ENCODE measurements around the gene TIRAP. TPM values are rescaled to one million over a fixed set of nuclear protein-coding genes. Genes with fewer than 3 reads are reported as not detected.
"Not testable (repeated sequence)": the region's sequence is repeated elsewhere in the genome, so short reads cannot be mapped to it uniquely, and the experiment has no call there.

Gene TIRAP, protein sequence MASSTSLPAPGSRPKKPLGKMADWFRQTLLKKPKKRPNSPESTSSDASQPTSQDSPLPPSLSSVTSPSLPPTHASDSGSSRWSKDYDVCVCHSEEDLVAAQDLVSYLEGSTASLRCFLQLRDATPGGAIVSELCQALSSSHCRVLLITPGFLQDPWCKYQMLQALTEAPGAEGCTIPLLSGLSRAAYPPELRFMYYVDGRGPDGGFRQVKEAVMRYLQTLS
- total RNA-seq (4.2 and 6.7 TPM in 2 replicates), polyA plus RNA-seq (2.4 and 4.9 TPM in 2 replicates)

DNA sequence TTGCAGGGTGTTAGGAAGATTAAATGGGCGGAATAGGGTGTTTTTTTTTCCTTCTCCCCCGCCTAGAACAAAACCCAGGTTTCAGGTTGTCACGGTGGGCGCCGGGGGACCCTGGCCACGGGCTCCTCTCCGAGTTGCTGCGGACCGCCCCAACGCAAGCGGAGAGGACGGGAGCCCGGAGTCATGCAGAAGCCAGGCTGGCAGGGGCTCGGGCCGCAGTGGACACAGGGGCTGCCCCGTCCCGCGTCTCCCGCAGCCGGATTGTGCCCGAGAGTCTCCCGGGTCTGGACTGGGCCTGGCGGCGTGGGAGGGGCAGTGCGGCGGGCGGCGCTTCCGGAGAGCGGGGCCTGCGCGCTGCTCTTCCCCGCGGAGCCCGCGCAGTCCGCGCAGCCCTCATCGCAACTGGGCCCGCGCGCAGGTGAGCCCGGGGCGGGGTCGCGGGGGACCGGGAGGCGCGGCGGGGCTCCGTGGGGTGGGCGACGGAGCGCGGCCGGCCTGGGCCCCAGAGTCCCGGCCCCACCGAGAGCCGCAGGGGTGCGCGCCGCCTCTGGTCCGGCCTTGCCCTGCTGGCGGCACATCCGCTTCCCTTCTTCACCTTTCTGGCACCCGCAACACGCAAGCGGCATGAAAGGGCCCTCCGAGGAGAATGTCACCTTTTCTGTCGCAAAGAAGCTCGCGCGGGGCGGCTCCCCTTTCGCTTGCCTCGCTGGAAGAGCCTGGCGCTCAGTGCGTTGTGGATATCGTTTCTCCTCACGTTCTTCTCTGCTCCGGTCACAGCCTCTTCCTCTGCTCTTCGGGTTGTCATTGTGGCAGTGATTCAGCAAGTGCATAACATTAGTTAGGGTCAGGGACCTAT, at the start of gene TIRAP:
TSS of gene TIRAP (plus strand) at position 358 of the 856 bp plus-strand sequence. CDS start 7,802 bp downstream, outside the sequence.
- no peak for TF ChIP-seq CTCF (IDR thresholded peaks at IDR 0.05; ENCODE audit: low read depth, low read length)
- H3K9me3 ChIP-seq (ENCODE audit: low read depth), result no peaks in the 10 kb centered on the region
- peaks cover 20% of the 10 kb centered on the region for H3K4me1 ChIP-seq (ENCODE audit: low read depth)
- H3K4me3 ChIP-seq, result peak within 1 kb of the TSS; percentile 46
- DNase-seq (ENCODE audit: low read depth in 1 of 2, low spot score in 1 of 2), result peak; percentile 63 to 65
- peak within 1 kb of the TSS; percentile 49 for H3K27ac ChIP-seq
- no peaks in the 10 kb centered on the region for H3K36me3 ChIP-seq
- no peaks in the 10 kb centered on the region for H3K27me3 ChIP-seq

GRCh38 chr11:126233391-126233790, 49.5 kb upstream of the TIRAP start:
- no peaks in the 10 kb centered on the region for H3K27me3 ChIP-seq
- peaks cover 15% of the 10 kb centered on the region for H3K36me3 ChIP-seq
- no peak overlapping the region for H3K4me3 ChIP-seq
- no peak for DNase-seq (ENCODE audit: low read depth in 1 of 2, low spot score in 1 of 2)
- TF ChIP-seq CTCF (IDR thresholded peaks at IDR 0.05; ENCODE audit: low read depth, low read length), result no peak
- H3K9me3 ChIP-seq (ENCODE audit: low read depth), result no peaks in the 10 kb centered on the region
- H3K4me1 ChIP-seq (ENCODE audit: low read depth), result no peaks in the 10 kb centered on the region
- no peak overlapping the region for H3K27ac ChIP-seq

GRCh38 chr11:126246636-126247035, 36.3 kb upstream of the TIRAP start:
- DNase-seq (ENCODE audit: low read depth in 1 of 2, low spot score in 1 of 2), result peak in 1 of 2 donors; percentile 57
- no peak overlapping the region for H3K27ac ChIP-seq

DNA sequence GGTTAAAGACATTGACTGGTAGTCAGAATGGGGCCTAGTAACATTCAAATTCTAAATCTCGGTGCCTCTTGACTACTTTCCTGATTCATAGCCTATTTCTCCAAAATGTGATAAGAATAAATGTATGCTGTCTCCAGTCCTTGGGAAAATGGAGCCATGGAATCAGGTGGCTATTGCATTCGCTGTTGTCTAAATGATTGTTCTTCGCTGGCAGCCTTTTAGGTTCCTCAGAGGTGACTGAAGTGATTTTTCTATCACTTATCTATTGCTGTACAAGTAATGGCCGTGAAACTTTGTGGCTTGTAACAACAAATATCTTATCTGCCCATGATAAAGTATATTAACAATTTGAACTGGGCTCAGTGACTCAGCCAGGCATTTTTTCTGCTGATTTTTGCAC, 29.6 kb upstream of the TIRAP start:
- Histone ChIP-seq H3K9me3 (ENCODE audit: low read depth) (no peaks in the 10 kb centered on the region), H3K27me3 (no peaks in the 10 kb centered on the region), H3K36me3 (peaks cover 36% of the 10 kb centered on the region), H3K4me1 (ENCODE audit: low read depth) (no peaks in the 10 kb centered on the region), H3K27ac (no peak overlapping the region), H3K4me3 (no peak overlapping the region)
- no peak for TF ChIP-seq CTCF (IDR thresholded peaks at IDR 0.05; ENCODE audit: low read depth, low read length)
- no peak for DNase-seq (ENCODE audit: low read depth in 1 of 2, low spot score in 1 of 2)

More at GRCh38 chr11:126246636-126247035, 36.3 kb upstream of the TIRAP start:
- H3K27me3 ChIP-seq, result no peaks in the 10 kb centered on the region
- TF ChIP-seq CTCF (IDR thresholded peaks at IDR 0.05; ENCODE audit: low read depth, low read length), result no peak
- no peak overlapping the region for H3K4me3 ChIP-seq
- H3K9me3 ChIP-seq (ENCODE audit: low read depth), result no peaks in the 10 kb centered on the region
- peaks cover 31% of the 10 kb centered on the region for H3K36me3 ChIP-seq
- no peaks in the 10 kb centered on the region for H3K4me1 ChIP-seq (ENCODE audit: low read depth)

DNA sequence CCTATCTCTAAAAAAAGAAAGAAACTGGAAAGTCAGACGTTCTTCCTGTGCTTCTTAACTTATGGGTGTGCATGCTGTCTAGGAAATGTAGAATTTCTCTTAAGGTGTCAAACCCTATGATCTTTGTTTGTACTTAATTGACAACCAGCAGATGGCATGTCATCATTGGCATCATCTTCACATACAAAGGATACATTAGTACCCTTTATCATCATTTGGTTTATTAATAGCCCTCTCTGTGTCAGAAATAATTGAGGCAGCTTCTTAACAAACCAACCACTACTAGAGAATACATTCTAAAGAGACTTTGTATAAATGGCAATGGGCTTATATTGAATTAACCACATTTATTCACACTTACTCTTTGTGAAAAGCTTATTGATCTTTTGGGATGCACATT, 28.1 kb upstream of the TIRAP start:
- TF ChIP-seq CTCF (IDR thresholded peaks at IDR 0.05; ENCODE audit: low read depth, low read length), result no peak
- Histone ChIP-seq H3K27me3 (no peaks in the 10 kb centered on the region), H3K27ac (no peak overlapping the region), H3K9me3 (ENCODE audit: low read depth) (no peaks in the 10 kb centered on the region), H3K4me1 (ENCODE audit: low read depth) (no peaks in the 10 kb centered on the region), H3K4me3 (no peak overlapping the region), H3K36me3 (peaks cover 33% of the 10 kb centered on the region)
- no peak for DNase-seq (ENCODE audit: low read depth in 1 of 2, low spot score in 1 of 2)

- H3K27me3 ChIP-seq; H3K4me3 ChIP-seq; H3K9me3 ChIP-seq (ENCODE audit: low read depth); H3K27ac ChIP-seq; DNase-seq (ENCODE audit: low read depth in 1 of 2, low spot score in 1 of 2); H3K4me1 ChIP-seq (ENCODE audit: low read depth): not testable (repeated sequence)
- peaks cover 32% of the 10 kb centered on the region for H3K36me3 ChIP-seq
Measured at GRCh38 chr11:126255507-126255906, 27.4 kb upstream of the TIRAP start.

Data from cardiac muscle cell (in vitro differentiated cells and primary cell).